Sigmoid colon (tissue), 4 donors: ENCODE results near the gene ADARB1.

ENCODE experiments used
- CTCF ChIP-seq, 4 experiments: fragments of 450-650 bp in 3 of 4; fragments of 200-600 bp in 1 of 4; IDR thresholded peaks; one replicate each; pipeline ENCODE4 v1.5.1; 2016 to 2019; ENCODE audit warnings: antibody characterized with exemption in 4 of 4, mild to moderate bottlenecking in 3 of 4, moderate library complexity in 2 of 4
- EP300 ChIP-seq, 4 donors: sonication (generic); formaldehyde crosslinking; IDR thresholded peaks; one replicate each; pipeline ENCODE4 v1.6.1; 2017; ENCODE audit warnings: antibody characterized with exemption in 4 of 4
- POLR2A ChIP-seq, 2 donors: fragments of 450-650 bp; IDR thresholded peaks; one replicate each; pipeline ENCODE4 v1.6.1; 2016; ENCODE audit warnings: antibody characterized with exemption in 2 of 2, mild to moderate bottlenecking in 2 of 2, moderate library complexity in 2 of 2
- POLR2AphosphoS5 ChIP-seq, 4 donors: sonication (generic); formaldehyde crosslinking; IDR thresholded peaks; one replicate each; pipeline ENCODE4 v1.6.1; 2017; ENCODE audit warnings: antibody characterized with exemption in 4 of 4

GRCh38 chr21:45145146-45145545 lies 70.8 kb downstream of the ADARB1 start:
- no peak for TF ChIP-seq CTCF (IDR thresholded peaks at IDR 0.05)
- no peak for TF ChIP-seq POLR2A (IDR thresholded peaks at IDR 0.05)
- TF ChIP-seq POLR2AphosphoS5 (IDR thresholded peaks at IDR 0.05), result no peak
- no peak for TF ChIP-seq EP300 (IDR thresholded peaks at IDR 0.05)
